ENCODE data around the gene NFIX. TPM values are rescaled to one million over a fixed set of nuclear protein-coding genes. Genes with fewer than 3 reads are reported as not detected.

NFIX gene
- total and polyA plus RNA-seq, 2 experiments from 2014 or later = not detected

DNA sequence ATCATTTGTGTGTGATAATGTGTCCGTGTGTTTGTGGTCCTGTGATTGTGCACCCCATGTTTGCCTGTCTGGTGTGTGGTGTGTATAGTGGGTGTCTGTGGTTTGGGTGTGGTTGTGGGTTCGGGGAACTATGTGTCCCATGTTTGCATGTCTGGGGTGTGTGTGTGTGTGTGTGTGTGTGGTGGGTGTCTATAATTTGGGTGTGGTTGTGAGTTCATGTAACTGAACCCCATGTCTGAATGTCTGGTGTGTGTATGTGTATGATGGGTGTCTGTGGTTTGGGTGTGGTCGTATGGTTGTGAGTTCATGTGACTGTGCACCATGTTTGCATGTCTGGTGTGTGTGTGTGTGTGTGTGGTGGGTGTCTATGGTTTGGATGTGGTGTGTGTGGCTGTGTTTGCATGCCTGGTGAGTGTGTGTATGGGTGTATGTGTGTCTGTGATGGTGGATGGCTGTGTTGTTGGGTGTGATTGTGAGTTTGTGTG, 11.1 kb upstream of the NFIX start:
- Histone ChIP-seq H3K27ac (no peak overlapping the region), H3K36me3 (no peaks in the 10 kb centered on the region), H3K27me3 (peaks cover 99% of the 10 kb centered on the region), H3K4me3 (no peak overlapping the region), H3K4me1 (ENCODE audit: low read depth) (no peaks in the 10 kb centered on the region), H3K9me3 (ENCODE audit: low read depth) (no peaks in the 10 kb centered on the region)
- TF ChIP-seq, protein P1, sequence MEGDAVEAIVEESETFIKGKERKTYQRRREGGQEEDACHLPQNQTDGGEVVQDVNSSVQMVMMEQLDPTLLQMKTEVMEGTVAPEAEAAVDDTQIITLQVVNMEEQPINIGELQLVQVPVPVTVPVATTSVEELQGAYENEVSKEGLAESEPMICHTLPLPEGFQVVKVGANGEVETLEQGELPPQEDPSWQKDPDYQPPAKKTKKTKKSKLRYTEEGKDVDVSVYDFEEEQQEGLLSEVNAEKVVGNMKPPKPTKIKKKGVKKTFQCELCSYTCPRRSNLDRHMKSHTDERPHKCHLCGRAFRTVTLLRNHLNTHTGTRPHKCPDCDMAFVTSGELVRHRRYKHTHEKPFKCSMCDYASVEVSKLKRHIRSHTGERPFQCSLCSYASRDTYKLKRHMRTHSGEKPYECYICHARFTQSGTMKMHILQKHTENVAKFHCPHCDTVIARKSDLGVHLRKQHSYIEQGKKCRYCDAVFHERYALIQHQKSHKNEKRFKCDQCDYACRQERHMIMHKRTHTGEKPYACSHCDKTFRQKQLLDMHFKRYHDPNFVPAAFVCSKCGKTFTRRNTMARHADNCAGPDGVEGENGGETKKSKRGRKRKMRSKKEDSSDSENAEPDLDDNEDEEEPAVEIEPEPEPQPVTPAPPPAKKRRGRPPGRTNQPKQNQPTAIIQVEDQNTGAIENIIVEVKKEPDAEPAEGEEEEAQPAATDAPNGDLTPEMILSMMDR (IDR thresholded peaks at IDR 0.05; ENCODE audit: low read depth, low read length) = no peak
- DNase-seq (ENCODE audit: low read depth in 1 of 2, low spot score in 1 of 2) = no peak

DNA sequence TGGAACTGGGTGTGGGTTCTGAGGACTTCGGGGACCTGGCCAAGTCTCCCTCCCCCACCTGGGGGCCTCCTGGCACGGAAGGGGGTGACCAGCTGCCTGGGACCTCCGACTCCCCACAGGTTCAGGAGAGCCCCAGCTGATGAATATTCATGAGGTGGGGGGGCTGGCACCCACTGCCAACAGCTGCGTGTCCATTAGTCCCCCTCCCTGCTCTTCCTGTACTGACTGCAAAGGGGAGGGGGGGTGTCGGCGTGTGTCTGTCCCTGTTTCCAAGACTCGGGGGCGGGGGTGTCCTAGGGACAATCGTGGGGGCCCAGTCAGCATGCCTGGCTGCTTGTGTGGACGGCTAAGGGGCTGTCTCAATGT, 10.6 kb upstream of the NFIX start:
- no peak overlapping the region for H3K4me3 ChIP-seq
- no peaks in the 10 kb centered on the region for H3K4me1 ChIP-seq (ENCODE audit: low read depth)
- peaks cover 99% of the 10 kb centered on the region for H3K27me3 ChIP-seq
- H3K9me3 ChIP-seq (ENCODE audit: low read depth) = no peaks in the 10 kb centered on the region
- H3K27ac ChIP-seq = no peak overlapping the region
- H3K36me3 ChIP-seq = no peaks in the 10 kb centered on the region
- TF ChIP-seq, protein P1 (IDR thresholded peaks at IDR 0.05; ENCODE audit: low read depth, low read length) = no peak
- DNase-seq (ENCODE audit: low read depth in 1 of 2, low spot score in 1 of 2) = no peak

DNA sequence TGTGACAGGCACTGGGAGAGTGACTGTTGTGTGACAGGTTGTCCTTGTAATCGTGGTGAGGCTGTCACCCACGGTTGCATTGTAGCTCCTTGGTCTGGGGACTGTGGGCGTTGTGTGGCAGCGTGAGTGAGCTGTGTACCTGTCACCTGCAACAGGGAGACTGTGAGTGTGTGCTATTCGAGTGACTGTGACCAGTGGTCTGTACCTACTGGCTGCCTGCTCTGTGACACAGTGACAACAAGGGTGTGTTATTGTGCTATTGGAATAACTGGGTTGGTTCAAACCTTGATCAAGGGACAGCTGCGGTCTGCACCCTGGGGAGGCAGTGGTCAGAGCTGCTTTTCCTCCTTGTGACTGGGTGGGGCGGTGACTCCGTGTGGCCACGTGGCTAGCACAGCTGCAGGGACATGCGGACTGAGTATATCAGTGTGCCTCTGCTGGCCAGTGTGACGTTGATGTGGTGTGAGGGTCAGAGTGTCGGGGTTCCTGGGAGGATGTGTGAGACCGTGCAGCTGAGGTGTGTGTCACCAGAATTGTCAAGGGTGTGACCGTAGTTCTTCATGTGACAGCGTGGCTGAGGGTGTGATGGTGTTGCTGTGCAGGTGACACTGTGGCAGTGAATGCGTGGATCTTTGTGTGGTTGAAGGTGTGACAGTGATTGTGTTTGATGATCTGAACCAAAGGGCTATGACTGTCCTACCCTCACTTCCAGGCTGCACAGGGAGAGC, 10.1 kb upstream of the NFIX start:
- Histone ChIP-seq H3K36me3 (no peaks in the 10 kb centered on the region), H3K27ac (no peak overlapping the region), H3K4me3 (no peak overlapping the region), H3K9me3 (ENCODE audit: low read depth) (no peaks in the 10 kb centered on the region), H3K27me3 (peaks cover 99% of the 10 kb centered on the region), H3K4me1 (ENCODE audit: low read depth) (no peaks in the 10 kb centered on the region)
- TF ChIP-seq, protein P1 (IDR thresholded peaks at IDR 0.05; ENCODE audit: low read depth, low read length) = no peak
- no peak for DNase-seq (ENCODE audit: low read depth in 1 of 2, low spot score in 1 of 2)

DNA sequence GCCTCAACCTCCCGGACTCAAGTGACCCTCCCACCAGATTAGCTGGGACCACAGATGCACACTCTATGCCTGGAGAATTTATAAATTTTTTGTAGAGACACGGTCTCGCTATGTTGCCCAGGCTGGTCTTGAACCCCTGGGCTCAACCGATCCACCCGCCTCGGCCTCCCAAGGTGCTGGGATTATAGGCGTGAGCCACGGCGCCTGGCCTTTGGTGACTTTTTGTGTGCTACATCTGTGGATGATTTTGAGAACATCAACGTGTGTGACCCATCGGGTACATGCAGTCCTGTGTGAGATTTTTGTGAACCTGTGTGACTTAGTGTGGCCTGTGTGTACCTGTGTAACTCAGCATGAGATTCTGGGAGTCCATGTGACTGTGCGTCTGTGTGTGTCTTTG, 8.5 kb upstream of the NFIX start:
- Histone ChIP-seq H3K27me3 (peaks cover 100% of the 10 kb centered on the region), H3K9me3 (ENCODE audit: low read depth) (no peaks in the 10 kb centered on the region), H3K36me3 (no peaks in the 10 kb centered on the region), H3K4me1 (ENCODE audit: low read depth) (no peaks in the 10 kb centered on the region), H3K4me3 (no peak overlapping the region), H3K27ac (no peak overlapping the region)
- TF ChIP-seq, protein P1 (IDR thresholded peaks at IDR 0.05; ENCODE audit: low read depth, low read length) = no peak
- DNase-seq (ENCODE audit: low read depth in 1 of 2, low spot score in 1 of 2) = no peak

DNA sequence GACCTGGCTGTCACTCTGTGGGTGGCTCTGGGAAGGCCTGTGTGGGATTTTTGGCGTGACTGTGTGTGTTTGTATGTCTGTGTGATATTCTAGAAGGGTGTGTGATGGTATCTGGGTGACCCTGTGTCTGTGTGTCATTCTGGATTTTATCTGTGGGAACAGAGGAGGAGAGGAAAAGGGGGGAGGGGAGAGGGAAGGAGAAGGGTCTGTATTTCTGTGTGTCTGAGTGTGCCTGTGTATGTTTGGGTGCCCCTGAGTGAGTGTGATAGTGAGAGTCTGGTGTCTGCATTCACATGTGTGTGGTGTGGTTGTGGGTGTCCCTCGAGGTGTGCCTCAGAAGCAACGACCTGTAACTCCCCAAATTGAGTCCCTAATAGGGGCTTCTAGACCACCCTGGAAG, 8.1 kb upstream of the NFIX start:
- Histone ChIP-seq H3K9me3 (ENCODE audit: low read depth) (no peaks in the 10 kb centered on the region), H3K4me3 (no peak overlapping the region), H3K36me3 (no peaks in the 10 kb centered on the region), H3K4me1 (ENCODE audit: low read depth) (no peaks in the 10 kb centered on the region), H3K27me3 (peaks cover 100% of the 10 kb centered on the region), H3K27ac (no peak overlapping the region)
- DNase-seq (ENCODE audit: low read depth in 1 of 2, low spot score in 1 of 2) = no peak
- TF ChIP-seq, protein P1 (IDR thresholded peaks at IDR 0.05; ENCODE audit: low read depth, low read length) = no peak

All from cardiac muscle cell (in vitro differentiated cells and primary cell).